ENCODE data around the gene MAN2A1. TPM values are rescaled to one million over a fixed set of nuclear protein-coding genes. Genes with fewer than 3 reads are reported as not detected.

MAN2A1 gene
- total RNA-seq, 1 experiment from 2014 or later: 35.4 TPM

- BruUV-seq (replicated peaks): no TSS peak
- RAD21 ChIA-PET (ENCODE audit: low non-redundant PET in 1 of 2, low total read pairs in 2 of 2, uncharacterized antibody in 2 of 2, unreplicated experiment in 2 of 2): no interaction called here
- no peak for TF ChIP-seq REST (IDR thresholded peaks at IDR 0.05; ENCODE audit: low read depth)
- no peak for TF ChIP-seq CTCF (IDR thresholded peaks at IDR 0.05 in 2 of 3, conservative IDR thresholded peaks at IDR 0.05 in 1 of 3; ENCODE audit: borderline replicate concordance in 1 of 3, insufficient read depth in 1 of 3, low read depth in 2 of 3, low read length in 2 of 3)
- no peak for TF ChIP-seq CEBPB (IDR thresholded peaks at IDR 0.05; ENCODE audit: low read depth)
- TF ChIP-seq ZNF274 (IDR thresholded peaks at IDR 0.05; ENCODE audit: low read depth, low read length): no peak
- no peak for TF ChIP-seq POLR2AphosphoS5 (IDR thresholded peaks at IDR 0.05; ENCODE audit: low read depth, low read length)
- no peak for TF ChIP-seq FOSL1 (IDR thresholded peaks at IDR 0.05; ENCODE audit: low read depth)
- TF ChIP-seq RAD21 (IDR thresholded peaks at IDR 0.05; ENCODE audit: low read depth): no peak
- no peak for TF ChIP-seq ATF3 (IDR thresholded peaks at IDR 0.05)
- no peak for TF ChIP-seq SP1 (IDR thresholded peaks at IDR 0.05; ENCODE audit: low read depth)
- TF ChIP-seq EZH2 (IDR thresholded peaks at IDR 0.05): no peak
- no peak for TF ChIP-seq MAX (IDR thresholded peaks at IDR 0.05)
- TF ChIP-seq SRF (IDR thresholded peaks at IDR 0.05; ENCODE audit: low read depth): no peak
- no peak for TF ChIP-seq EGR1 (IDR thresholded peaks at IDR 0.05; ENCODE audit: low read depth)
- no peak for TF ChIP-seq SIN3A (IDR thresholded peaks at IDR 0.05; ENCODE audit: low read depth)
- no peak for TF ChIP-seq EZH2phosphoT487 (IDR thresholded peaks at IDR 0.05; ENCODE audit: borderline replicate concordance)
- TF ChIP-seq ZFX (IDR thresholded peaks at IDR 0.05): no peak
- no peak for TF ChIP-seq TCF7L2 (IDR thresholded peaks at IDR 0.05; ENCODE audit: borderline replicate concordance, extremely low read depth, insufficient read depth, insufficient read length)
- no peak for TF ChIP-seq ZBTB33 (IDR thresholded peaks at IDR 0.05; ENCODE audit: extremely low read depth, insufficient replicate concordance, low read length)
- no peak for TF ChIP-seq JUND (IDR thresholded peaks at IDR 0.05)
- H3K9me3 ChIP-seq (ENCODE audit: control insufficient read depth in 1 of 2, insufficient read depth in 1 of 2, low read depth in 1 of 2, low read length in 2 of 2): no peaks in the 10 kb centered on the region
- ATAC-seq (no peak), DNase-seq (ENCODE audit: low read depth, low spot score) (no peak)
- peaks cover 32% of the 10 kb centered on the region for H3K79me2 ChIP-seq (ENCODE audit: insufficient read depth, low read length)
- no peaks in the 10 kb centered on the region for H3K9me2 ChIP-seq (ENCODE audit: insufficient read depth)
- no peak overlapping the region for H3K4me2 ChIP-seq (ENCODE audit: low read length)
- H2AFZ ChIP-seq (ENCODE audit: low read depth, low read length, poor library complexity, severe bottlenecking): no peak overlapping the region
- H3K27ac ChIP-seq (ENCODE audit: low read depth, low read length): no peak overlapping the region
- no peak overlapping the region for H3K9ac ChIP-seq (ENCODE audit: low read length)
- H3K4me1 ChIP-seq (ENCODE audit: control insufficient read depth in 1 of 2, insufficient read depth in 2 of 2, low read length in 2 of 2): no peaks in the 10 kb centered on the region
- no peak overlapping the region for H3K4me3 ChIP-seq (replicated peaks in 1 of 2; ENCODE audit: low read depth in 1 of 2, low read length in 2 of 2)
- POLR2A ChIA-PET: no interaction called here
- intact Hi-C loops (cut with micrococcal nuclease): no loop called here
- H3K27me3 ChIP-seq (ENCODE audit: insufficient read depth, low read length): no peaks in the 10 kb centered on the region
- no peaks in the 10 kb centered on the region for H3K36me3 ChIP-seq (ENCODE audit: control insufficient read depth in 1 of 2, insufficient read depth in 2 of 2, low read length in 2 of 2)
- no peaks in the 10 kb centered on the region for H4K20me1 ChIP-seq (ENCODE audit: insufficient read depth)
- CTCF ChIA-PET: no interaction called here
These were observed 21.9 kb downstream of the MAN2A1 start for GRCh38 chr5:109711673-109712072.

Data from HCT116 (cell line).